ENCODE results near the gene SOX30.

DNA sequence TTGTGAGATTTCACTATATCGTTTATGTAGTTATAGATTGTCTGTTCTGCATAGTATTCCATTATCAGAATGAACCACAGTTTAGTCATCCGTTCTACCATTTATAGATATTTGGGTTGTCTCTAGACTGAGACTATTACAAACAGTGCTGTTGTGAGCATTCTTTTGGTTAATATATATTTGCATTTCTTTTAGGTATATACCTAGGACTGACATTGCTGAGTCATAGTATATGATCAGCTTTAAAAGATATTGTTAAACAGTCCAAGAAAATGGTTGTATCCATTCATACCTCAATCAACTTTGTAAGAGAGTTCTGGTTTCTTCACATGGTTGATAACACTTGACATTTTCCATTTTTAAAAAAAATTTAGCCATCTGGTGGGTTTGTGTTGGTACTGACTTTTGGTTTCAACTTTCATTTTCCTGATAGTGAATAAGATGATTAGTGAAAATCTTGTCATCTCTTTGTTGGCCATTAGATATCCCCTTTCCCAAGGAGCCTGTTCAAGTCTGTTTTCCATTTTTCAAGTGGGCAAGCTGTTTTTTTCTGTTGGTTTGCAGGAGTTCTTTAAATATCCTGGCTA, 53.8 kb downstream of the SOX30 start:
- TF ChIP-seq CTCF (IDR thresholded peaks at IDR 0.05) (no peak), POLR2A (IDR thresholded peaks at IDR 0.05) (no peak)

Data from testis (tissue), 2 donors.